ENCODE measurements around the gene SPAG16. TPM values are rescaled to one million over a fixed set of nuclear protein-coding genes. Genes with fewer than 3 reads are reported as not detected.

SPAG16 gene
- total RNA-seq, 1 donor from 2014 or later: 16.7 TPM

GRCh38 chr2:213726101-213726500 lies 441.8 kb downstream of the SPAG16 start:
- Histone ChIP-seq H4K20me1 (ENCODE audit: insufficient read depth, low read length) (no peaks in the 10 kb centered on the region), H3K79me2 (ENCODE audit: insufficient read depth, low read length) (no peaks in the 10 kb centered on the region), H3K9ac (ENCODE audit: low read length) (no peak overlapping the region), H3K27ac (ENCODE audit: low read depth, low read length) (no peak overlapping the region), H3K27me3 (ENCODE audit: insufficient read depth, low read length) (no peaks in the 10 kb centered on the region), H3K9me3 (ENCODE audit: insufficient read depth, low read depth, low read length) (no peaks in the 10 kb centered on the region), H3K4me3 (ENCODE audit: insufficient read depth, low read depth, low read length) (no peak overlapping the region), H2AFZ (ENCODE audit: low read depth, low read length) (no peak overlapping the region), H3K36me3 (ENCODE audit: insufficient read depth, low read length) (no peaks in the 10 kb centered on the region), H3K4me2 (ENCODE audit: low read length) (no peak overlapping the region), H3K4me1 (ENCODE audit: insufficient read depth, low read length) (no peaks in the 10 kb centered on the region)
- H3K36me3 Mint-ChIP-seq (ENCODE audit: low read depth, unreplicated experiment): no peaks in the 10 kb centered on the region
- peaks cover 8% of the 10 kb centered on the region for H3K4me1 Mint-ChIP-seq (ENCODE audit: low read depth, unreplicated experiment)
- H3K4me3 Mint-ChIP-seq (ENCODE audit: unreplicated experiment): no peak overlapping the region
- no peaks in the 10 kb centered on the region for H3K9me3 Mint-ChIP-seq (ENCODE audit: unreplicated experiment)
- FAIRE-seq (no peak), DNase-seq (ENCODE audit: low read depth) (no peak)
- TF ChIP-seq EZH2 (IDR thresholded peaks at IDR 0.05; ENCODE audit: insufficient read depth, low read length): no peak
- TF ChIP-seq, protein P1, sequence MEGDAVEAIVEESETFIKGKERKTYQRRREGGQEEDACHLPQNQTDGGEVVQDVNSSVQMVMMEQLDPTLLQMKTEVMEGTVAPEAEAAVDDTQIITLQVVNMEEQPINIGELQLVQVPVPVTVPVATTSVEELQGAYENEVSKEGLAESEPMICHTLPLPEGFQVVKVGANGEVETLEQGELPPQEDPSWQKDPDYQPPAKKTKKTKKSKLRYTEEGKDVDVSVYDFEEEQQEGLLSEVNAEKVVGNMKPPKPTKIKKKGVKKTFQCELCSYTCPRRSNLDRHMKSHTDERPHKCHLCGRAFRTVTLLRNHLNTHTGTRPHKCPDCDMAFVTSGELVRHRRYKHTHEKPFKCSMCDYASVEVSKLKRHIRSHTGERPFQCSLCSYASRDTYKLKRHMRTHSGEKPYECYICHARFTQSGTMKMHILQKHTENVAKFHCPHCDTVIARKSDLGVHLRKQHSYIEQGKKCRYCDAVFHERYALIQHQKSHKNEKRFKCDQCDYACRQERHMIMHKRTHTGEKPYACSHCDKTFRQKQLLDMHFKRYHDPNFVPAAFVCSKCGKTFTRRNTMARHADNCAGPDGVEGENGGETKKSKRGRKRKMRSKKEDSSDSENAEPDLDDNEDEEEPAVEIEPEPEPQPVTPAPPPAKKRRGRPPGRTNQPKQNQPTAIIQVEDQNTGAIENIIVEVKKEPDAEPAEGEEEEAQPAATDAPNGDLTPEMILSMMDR (IDR thresholded peaks at IDR 0.05; ENCODE audit: insufficient read depth, low read depth, low read length): no peak
- H3K27ac Mint-ChIP-seq (ENCODE audit: unreplicated experiment): no peak overlapping the region
- H3K27me3 Mint-ChIP-seq (ENCODE audit: low read depth, unreplicated experiment): no peaks in the 10 kb centered on the region

GRCh38 chr2:213733893-213734292 lies 449.6 kb downstream of the SPAG16 start:
- H3K36me3 ChIP-seq (ENCODE audit: insufficient read depth, low read length): no peaks in the 10 kb centered on the region
- no peak for TF ChIP-seq EZH2 (IDR thresholded peaks at IDR 0.05; ENCODE audit: insufficient read depth, low read length)
- TF ChIP-seq, protein P1 (IDR thresholded peaks at IDR 0.05; ENCODE audit: insufficient read depth, low read depth, low read length): no peak
- no peak overlapping the region for H3K4me3 Mint-ChIP-seq (ENCODE audit: unreplicated experiment)

GRCh38 chr2:213740453-213740852 lies 456.2 kb downstream of the SPAG16 start:
- no peaks in the 10 kb centered on the region for H3K4me1 ChIP-seq (ENCODE audit: insufficient read depth, low read length)
- H3K9me3 ChIP-seq (ENCODE audit: insufficient read depth, low read depth, low read length): no peaks in the 10 kb centered on the region
- Mint-ChIP-seq H3K36me3 (ENCODE audit: low read depth, unreplicated experiment) (no peaks in the 10 kb centered on the region), H3K9me3 (ENCODE audit: unreplicated experiment) (no peaks in the 10 kb centered on the region), H3K27me3 (ENCODE audit: low read depth, unreplicated experiment) (no peaks in the 10 kb centered on the region), H3K4me1 (ENCODE audit: low read depth, unreplicated experiment) (no peaks in the 10 kb centered on the region), H3K27ac (ENCODE audit: unreplicated experiment) (no peak overlapping the region), H3K4me3 (ENCODE audit: unreplicated experiment) (no peak overlapping the region)
- DNase-seq (ENCODE audit: low read depth) (no peak), FAIRE-seq (no peak)
- TF ChIP-seq, protein P1 (IDR thresholded peaks at IDR 0.05; ENCODE audit: insufficient read depth, low read depth, low read length): no peak
- TF ChIP-seq EZH2 (IDR thresholded peaks at IDR 0.05; ENCODE audit: insufficient read depth, low read length): no peak
- H2AFZ ChIP-seq (ENCODE audit: low read depth, low read length): no peak overlapping the region
- no peaks in the 10 kb centered on the region for H3K36me3 ChIP-seq (ENCODE audit: insufficient read depth, low read length)
- no peaks in the 10 kb centered on the region for H4K20me1 ChIP-seq (ENCODE audit: insufficient read depth, low read length)
- H3K4me3 ChIP-seq (ENCODE audit: insufficient read depth, low read depth, low read length): no peak overlapping the region
- H3K4me2 ChIP-seq (ENCODE audit: low read length): no peak overlapping the region
- no peaks in the 10 kb centered on the region for H3K79me2 ChIP-seq (ENCODE audit: insufficient read depth, low read length)
- H3K9ac ChIP-seq (ENCODE audit: low read length): no peak overlapping the region
- H3K27ac ChIP-seq (ENCODE audit: low read depth, low read length): no peak overlapping the region
- H3K27me3 ChIP-seq (ENCODE audit: insufficient read depth, low read length): no peaks in the 10 kb centered on the region

More at GRCh38 chr2:213733893-213734292, 449.6 kb downstream of the SPAG16 start:
- Histone ChIP-seq H3K9ac (ENCODE audit: low read length) (no peak overlapping the region), H3K27ac (ENCODE audit: low read depth, low read length) (no peak overlapping the region), H3K4me2 (ENCODE audit: low read length) (no peak overlapping the region), H2AFZ (ENCODE audit: low read depth, low read length) (no peak overlapping the region), H3K9me3 (ENCODE audit: insufficient read depth, low read depth, low read length) (no peaks in the 10 kb centered on the region), H3K4me1 (ENCODE audit: insufficient read depth, low read length) (no peaks in the 10 kb centered on the region), H3K4me3 (ENCODE audit: insufficient read depth, low read depth, low read length) (no peak overlapping the region), H3K27me3 (ENCODE audit: insufficient read depth, low read length) (no peaks in the 10 kb centered on the region), H3K79me2 (ENCODE audit: insufficient read depth, low read length) (no peaks in the 10 kb centered on the region), H4K20me1 (ENCODE audit: insufficient read depth, low read length) (no peaks in the 10 kb centered on the region)
- H3K27me3 Mint-ChIP-seq (ENCODE audit: low read depth, unreplicated experiment): no peaks in the 10 kb centered on the region
- no peaks in the 10 kb centered on the region for H3K36me3 Mint-ChIP-seq (ENCODE audit: low read depth, unreplicated experiment)
- H3K4me1 Mint-ChIP-seq (ENCODE audit: low read depth, unreplicated experiment): no peaks in the 10 kb centered on the region
- H3K9me3 Mint-ChIP-seq (ENCODE audit: unreplicated experiment): no peaks in the 10 kb centered on the region
- DNase-seq (ENCODE audit: low read depth) (no peak), FAIRE-seq (no peak)
- H3K27ac Mint-ChIP-seq (ENCODE audit: unreplicated experiment): no peak overlapping the region

Data from astrocyte (in vitro differentiated cells and primary cell).